ENCODE data around the gene LHFPL3. TPM values are rescaled to one million over a fixed set of nuclear protein-coding genes. Genes with fewer than 3 reads are reported as not detected.

LHFPL3 gene
- total and polyA plus RNA-seq, 9 of the 15 experiments (the other 6 are each of a cell fraction or from before 2014, with no cell fraction given), result 0.21 to 0.52 TPM; not detected in 7

DNA sequence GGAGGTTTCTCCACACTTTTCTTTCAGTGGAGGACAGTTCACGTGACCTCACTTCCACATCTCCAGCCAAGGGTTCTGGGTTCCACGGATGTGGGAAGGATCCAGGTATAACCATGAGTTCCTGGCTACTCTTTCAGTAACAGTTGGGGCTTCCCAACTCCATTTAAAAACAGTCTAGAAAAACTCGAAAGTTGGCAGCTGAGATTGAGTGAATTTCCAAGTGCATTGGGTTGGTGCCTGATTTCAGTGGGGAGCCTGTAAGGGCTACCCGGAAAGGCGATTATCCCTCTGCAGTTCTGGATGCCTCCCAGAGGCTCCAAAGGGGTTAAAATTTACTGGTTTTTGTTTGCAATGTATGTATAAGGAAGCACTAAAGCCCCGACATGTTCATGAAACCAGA lies 24.3 kb downstream of the LHFPL3 start:
- no peak overlapping the region for H2AFZ ChIP-seq (ENCODE audit: low read depth, low read length)
- H3K9ac ChIP-seq (ENCODE audit: insufficient read depth in 1 of 2, low read depth in 2 of 2, low read length in 2 of 2), result no peak overlapping the region
- in situ Hi-C loops (cut with MboI), result no loop called here
- peaks cover 3 to 9% of the 10 kb centered on the region in 2 experiments; a peak in 3 of 5 replicates for H3K27me3 ChIP-seq (ENCODE audit: control insufficient read depth in 2 of 2, insufficient read depth in 2 of 2, low read length in 2 of 2)
- no peak overlapping the region for H3K4me3 ChIP-seq
- no peak for FAIRE-seq
- TF ChIP-seq ZNF707 (CRISPR knock-in tag; conservative IDR thresholded peaks at IDR 0.05), result no peak
- TF ChIP-seq IRF9 (tag; IDR thresholded peaks at IDR 0.05), result no peak
- no peak for TF ChIP-seq ZNF224 (CRISPR knock-in tag; IDR thresholded peaks at IDR 0.05)
- TF ChIP-seq, protein P1, sequence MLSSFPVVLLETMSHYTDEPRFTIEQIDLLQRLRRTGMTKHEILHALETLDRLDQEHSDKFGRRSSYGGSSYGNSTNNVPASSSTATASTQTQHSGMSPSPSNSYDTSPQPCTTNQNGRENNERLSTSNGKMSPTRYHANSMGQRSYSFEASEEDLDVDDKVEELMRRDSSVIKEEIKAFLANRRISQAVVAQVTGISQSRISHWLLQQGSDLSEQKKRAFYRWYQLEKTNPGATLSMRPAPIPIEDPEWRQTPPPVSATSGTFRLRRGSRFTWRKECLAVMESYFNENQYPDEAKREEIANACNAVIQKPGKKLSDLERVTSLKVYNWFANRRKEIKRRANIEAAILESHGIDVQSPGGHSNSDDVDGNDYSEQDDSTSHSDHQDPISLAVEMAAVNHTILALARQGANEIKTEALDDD (IDR thresholded peaks at IDR 0.05), result no peak
- no peak for TF ChIP-seq ZC3H8 (IDR thresholded peaks at IDR 0.05)
- TF ChIP-seq MAFF (IDR thresholded peaks at IDR 0.05; ENCODE audit: low read length), result no peak
- no peak for TF ChIP-seq ELF2 (CRISPR knock-in tag; IDR thresholded peaks at IDR 0.05)
- TF ChIP-seq FOXA3 (CRISPR knock-in tag; conservative IDR thresholded peaks at IDR 0.05 in 1 of 2, IDR thresholded peaks at IDR 0.05 in 1 of 2), result no peak
- TF ChIP-seq GTF2B (IDR thresholded peaks at IDR 0.05; ENCODE audit: extremely low read depth, insufficient read length), result no peak
- TF ChIP-seq MED1 (CRISPR knock-in tag; IDR thresholded peaks at IDR 0.05; ENCODE audit: borderline replicate concordance), result no peak
- TF ChIP-seq NCOA4 (IDR thresholded peaks at IDR 0.05; ENCODE audit: partially characterized antibody), result no peak
- TF ChIP-seq CHAMP1 (IDR thresholded peaks at IDR 0.05), result no peak
- no peak for TF ChIP-seq ZSCAN29 (IDR thresholded peaks at IDR 0.05)
- H3K79me2 ChIP-seq (ENCODE audit: control insufficient read depth, insufficient read depth, low read length), result no peaks in the 10 kb centered on the region
- H3K36me3 ChIP-seq (ENCODE audit: control insufficient read depth, insufficient read depth, low read length), result no peaks in the 10 kb centered on the region
- no peaks in the 10 kb centered on the region for H3K9me1 ChIP-seq (ENCODE audit: control insufficient read depth, insufficient read depth, low read length)
- POLR2A ChIA-PET, result no interaction called here
- no peaks in the 10 kb centered on the region for H3K9me3 ChIP-seq (replicated peaks; ENCODE audit: control insufficient read depth, insufficient read depth, low read depth, low read length)
- H3K4me1 ChIP-seq (replicated peaks in 1 of 2; ENCODE audit: control insufficient read depth in 2 of 2, insufficient read depth in 2 of 2, low read length in 2 of 2), result no peaks in the 10 kb centered on the region
- H3K27ac ChIP-seq (ENCODE audit: extremely low read depth, low read depth, low read length), result no peak overlapping the region
- CTCF ChIA-PET (ENCODE audit: low intra/inter-chr PET ratio), result no interaction called here
- ATAC-seq, result no peak
- H4K20me1 ChIP-seq (replicated peaks; ENCODE audit: control insufficient read depth, insufficient read depth, low read length), result no peaks in the 10 kb centered on the region
- no peak overlapping the region for H3K4me2 ChIP-seq (ENCODE audit: insufficient read depth, low read length)
- no peak for DNase-seq (ENCODE audit: extremely low read depth in 1 of 4, low spot score in 3 of 4)
- intact Hi-C loops (cut with micrococcal nuclease), result no loop called here
- BruUV-seq (replicated peaks), result no TSS peak
- WGBS (ENCODE audit: insufficient coverage, low coverage, missing lambda C conversion rate), result 0% methylated on average over 6 of the region's 6 CpGs

Measured in K562 (cell line).